Smooth muscle cell (in vitro differentiated cells): Measurements from ENCODE around the gene PERCC1. TPM values are rescaled to one million over a fixed set of nuclear protein-coding genes. Genes with fewer than 3 reads are reported as not detected.

Source experiments
- DNase-seq: peaks from one replicate; lab custom pipeline; 2025; ENCODE audit not compliant: unreplicated experiment; lab: John Stamatoyannopoulos, UW
- H2AFZ ChIP-seq: fragments of 200-600 bp; sonication (generic); 2 replicates; pipeline ENCODE4 v1.6.0; 2016; ENCODE audit warnings: antibody characterized with exemption, low read depth, mild to moderate bottlenecking
- H3F3A ChIP-seq: fragments of 200-600 bp; sonication (generic); 2 replicates; pipeline ENCODE4 v1.6.0; 2017; ENCODE audit warnings: antibody characterized with exemption, low read depth
- H3K27ac ChIP-seq: fragments of 200-600 bp; sonication (generic); 2 replicates; pipeline ENCODE4 v1.5.1; 2016; ENCODE audit warnings: low read depth, mild to moderate bottlenecking
- H3K27me3 ChIP-seq: fragments of 200-600 bp; sonication (generic); 2 replicates; pipeline ENCODE4 v1.6.1; 2016; ENCODE audit warnings: low read depth, mild to moderate bottlenecking
- H3K36me3 ChIP-seq: fragments of 200-600 bp; sonication (generic); 2 replicates; pipeline ENCODE4 v1.5.1; 2016; ENCODE audit warnings: low read depth
- H3K4me1 ChIP-seq: fragments of 200-600 bp; sonication (generic); 2 replicates; pipeline ENCODE4 v1.5.1; 2016; ENCODE audit warnings: low read depth
- H3K4me2 ChIP-seq: fragments of 200-600 bp; sonication (generic); 2 replicates; pipeline ENCODE4 v1.6.0; 2016; ENCODE audit warnings: mild to moderate bottlenecking
- H3K4me3 ChIP-seq: fragments of 200-600 bp; sonication (generic); 2 replicates; pipeline ENCODE4 v1.5.1; 2016; ENCODE audit warnings: mild to moderate bottlenecking
- H3K79me2 ChIP-seq: fragments of 200-600 bp; sonication (generic); 2 replicates; pipeline ENCODE4 v1.6.0; 2016; ENCODE audit warnings: low read depth, mild to moderate bottlenecking
- H3K9ac ChIP-seq: fragments of 200-600 bp; sonication (generic); 2 replicates; pipeline ENCODE4 v1.6.0; 2016; ENCODE audit warnings: low read depth
- H3K9me3 ChIP-seq: fragments of 200-600 bp; sonication (generic); replicated peaks from 2 replicates; pipeline ENCODE4 v1.5.1; 2016; ENCODE audit warnings: low read depth
- H4K20me1 ChIP-seq: fragments of 200-600 bp; sonication (generic); 2 replicates; pipeline ENCODE4 v1.6.0; 2016; ENCODE audit warnings: low read depth
- CTCF ChIP-seq: fragments of 200-600 bp; sonication (generic); IDR thresholded peaks from 2 replicates; pipeline ENCODE4 v1.5.1; 2017; ENCODE audit warnings: borderline replicate concordance, mild to moderate bottlenecking, antibody characterized with exemption; ENCODE audit not compliant: insufficient read depth, poor library complexity, severe bottlenecking
- WGBS: methylation state at CpG from one replicate; pipeline ENCODE4 v1.1.7; 2016; ENCODE audit warnings: low lambda C conversion rate; 5-methylcytosine and 5-hydroxymethylcytosine counted together
- polyA plus RNA-seq: library from polyadenylated mRNA; unstranded; fragments of >200 nt; fragmentation: Nextera tagmentation; extraction: Ambion mirVana; gene quantifications from 2 replicates; pipeline ENCODE4 v1.2.1, GENCODE V29; 2016
- total RNA-seq: library from RNA; depleted of rRNA; stranded (reverse); fragments of >200 nt; gene quantifications from 2 replicates; pipeline ENCODE4 v1.2.3, GENCODE V29; 2014

The PERCC1 gene
- total and polyA plus RNA-seq, 2 experiments from 2014 or later = not detected

DNA sequence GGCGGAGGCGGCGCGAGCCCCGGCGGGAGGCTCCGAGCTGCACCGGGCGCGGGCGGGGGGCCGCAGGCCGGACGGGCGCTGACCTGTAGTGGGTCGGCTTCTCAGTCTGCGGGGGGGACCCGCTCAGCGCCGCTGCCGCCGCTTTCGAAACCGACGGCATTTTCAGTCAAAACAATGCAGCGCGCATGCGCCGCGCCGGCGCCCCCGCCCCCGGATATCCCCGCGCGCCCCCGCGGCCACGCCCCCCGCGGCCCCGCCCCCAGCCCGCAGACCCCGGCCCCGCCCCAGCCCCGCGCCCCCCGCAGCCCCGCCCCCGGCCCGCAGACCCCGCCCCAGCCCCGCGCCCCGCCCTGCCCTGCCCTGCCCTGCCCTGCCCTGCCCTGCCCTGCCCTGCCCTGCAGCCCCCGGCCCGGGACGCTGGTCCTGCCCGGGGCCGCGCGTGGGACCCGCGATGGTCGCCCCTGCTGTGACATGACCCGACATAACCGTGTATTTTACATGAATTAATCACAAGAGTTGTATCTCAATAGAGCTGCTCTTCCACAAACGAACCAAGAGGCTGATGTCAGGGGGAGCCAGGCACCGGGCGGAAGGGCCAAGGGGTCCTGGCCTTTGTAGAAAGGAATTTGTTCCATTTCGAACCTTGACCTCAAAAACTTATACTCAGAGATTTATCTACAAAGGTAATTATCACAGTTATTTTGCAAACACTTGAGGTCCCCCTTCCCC is 16.2 kb upstream of the PERCC1 start, which contains the start of gene UNKL:
UNKL (minus strand) TSS at position 173 of the 729 bp plus-strand sequence; CDS start at position 160, 13 bp downstream.
- H3K36me3 ChIP-seq = no peaks in the 10 kb centered on the region
- H2AFZ ChIP-seq = peak within 1 kb of the TSS; percentile 72
- peaks cover 9% of the 10 kb centered on the region for H3K4me1 ChIP-seq
- peak within 1 kb of the TSS; percentile 89 for H3K9ac ChIP-seq
- no peaks in the 10 kb centered on the region for H3F3A ChIP-seq
- no peaks in the 10 kb centered on the region for H3K9me3 ChIP-seq
- H4K20me1 ChIP-seq = no peaks in the 10 kb centered on the region
- H3K27me3 ChIP-seq = no peaks in the 10 kb centered on the region
- peak within 1 kb of the TSS; percentile 95 for H3K4me2 ChIP-seq
- H3K79me2 ChIP-seq = peaks cover 20% of the 10 kb centered on the region
- peak within 1 kb of the TSS; percentile 90 for H3K4me3 ChIP-seq
- peak within 1 kb of the TSS; percentile 12 for H3K27ac ChIP-seq
- TF ChIP-seq CTCF = no peak
- 7% methylated on average over 27 of the region's 72 CpGs for WGBS
- DNase-seq = peak; percentile 61

DNA sequence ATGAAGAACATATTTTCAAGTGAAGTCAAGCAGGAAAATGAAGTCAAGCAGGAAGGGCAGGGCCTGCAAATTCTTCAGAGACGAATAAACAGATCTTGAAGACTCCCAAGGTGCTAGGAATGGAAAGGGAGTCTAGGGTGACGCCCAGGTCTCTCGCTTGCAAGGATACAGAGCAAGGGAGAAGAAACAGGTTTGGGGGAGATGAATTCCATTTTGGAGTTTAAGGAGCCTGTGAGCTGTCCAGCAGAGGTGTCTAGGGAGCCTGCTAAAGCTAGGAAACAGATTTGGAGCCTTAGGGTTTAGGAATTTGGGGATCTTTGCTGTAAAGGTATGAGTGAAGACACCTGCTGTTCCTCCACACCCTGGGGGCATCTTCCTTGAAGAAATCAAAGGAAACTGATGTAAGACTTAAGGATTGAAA is 14.3 kb upstream of the PERCC1 start:
- WGBS = 86% methylated on average over 3 of the region's 3 CpGs
- H3K4me2 ChIP-seq = no peak overlapping the region
- H3K4me1 ChIP-seq = peaks cover 11% of the 10 kb centered on the region
- H3K4me3 ChIP-seq = no peak overlapping the region
- H3K36me3 ChIP-seq = no peaks in the 10 kb centered on the region
- H3K9ac ChIP-seq = no peak overlapping the region
- H3K27ac ChIP-seq = peak overlapping the region; percentile 49
- DNase-seq = no peak
- no peaks in the 10 kb centered on the region for H4K20me1 ChIP-seq
- TF ChIP-seq CTCF = no peak
- no peaks in the 10 kb centered on the region for H3F3A ChIP-seq
- no peak overlapping the region for H2AFZ ChIP-seq
- H3K27me3 ChIP-seq = no peaks in the 10 kb centered on the region
- H3K9me3 ChIP-seq = no peaks in the 10 kb centered on the region
- peaks cover 26% of the 10 kb centered on the region for H3K79me2 ChIP-seq

DNA sequence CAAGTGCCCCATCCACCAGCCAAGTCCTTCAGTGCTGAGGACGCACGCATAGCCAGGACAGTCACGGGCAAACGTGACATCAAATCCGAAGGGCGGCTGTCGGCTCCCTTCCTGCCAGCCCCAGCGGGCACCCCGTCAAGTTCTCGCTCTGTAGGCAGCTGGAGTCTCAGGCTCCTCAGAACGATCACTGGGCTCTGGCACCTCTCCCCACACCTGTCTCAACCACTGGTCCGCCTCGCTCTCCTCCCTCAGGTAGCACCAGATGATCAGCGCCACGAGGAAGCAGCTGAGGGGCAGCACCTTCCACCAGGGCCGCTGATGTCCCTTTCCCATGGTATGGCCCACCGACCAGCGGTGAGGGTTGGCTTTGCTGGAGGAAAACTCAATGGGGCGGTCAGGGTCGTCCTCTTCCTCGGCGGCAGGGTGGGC is 10.8 kb upstream of the PERCC1 start:
- Histone ChIP-seq H3K4me2 (peak overlapping the region; percentile 93), H3F3A (no peaks in the 10 kb centered on the region), H3K9me3 (no peaks in the 10 kb centered on the region), H3K9ac (peak overlapping the region; percentile 96), H3K27ac (peak overlapping the region; percentile 93), H3K4me3 (peak overlapping the region; percentile 89), H3K27me3 (no peaks in the 10 kb centered on the region), H2AFZ (no peak overlapping the region), H3K4me1 (peaks cover 11% of the 10 kb centered on the region), H3K79me2 (peaks cover 26% of the 10 kb centered on the region), H3K36me3 (no peaks in the 10 kb centered on the region), H4K20me1 (no peaks in the 10 kb centered on the region)
- no peak for TF ChIP-seq CTCF
- 6% methylated on average over 22 of the region's 22 CpGs for WGBS
- no peak for DNase-seq
